ENCODE measurements around the gene MDC1. TPM values are rescaled to one million over a fixed set of nuclear protein-coding genes. Genes with fewer than 3 reads are reported as not detected.

The MDC1 gene
- total RNA-seq, 1 experiment from 2014 or later: 95.9 TPM

- 0 out of 2 replicates have a peak, but pooled peaks have one; percentile 65 for TF ChIP-seq AFF4 (CRISPR knock-in tag; IDR thresholded peaks at IDR 0.05; ENCODE audit: borderline replicate concordance)
- TF ChIP-seq ZNF416 (CRISPR knock-in tag; IDR thresholded peaks at IDR 0.05): no peak
- 0 out of 2 replicates have a peak, but pooled peaks have one; percentile 13 for TF ChIP-seq ZNF512 (CRISPR knock-in tag; IDR thresholded peaks at IDR 0.05; ENCODE audit: borderline replicate concordance)
- TF ChIP-seq, protein P1, sequence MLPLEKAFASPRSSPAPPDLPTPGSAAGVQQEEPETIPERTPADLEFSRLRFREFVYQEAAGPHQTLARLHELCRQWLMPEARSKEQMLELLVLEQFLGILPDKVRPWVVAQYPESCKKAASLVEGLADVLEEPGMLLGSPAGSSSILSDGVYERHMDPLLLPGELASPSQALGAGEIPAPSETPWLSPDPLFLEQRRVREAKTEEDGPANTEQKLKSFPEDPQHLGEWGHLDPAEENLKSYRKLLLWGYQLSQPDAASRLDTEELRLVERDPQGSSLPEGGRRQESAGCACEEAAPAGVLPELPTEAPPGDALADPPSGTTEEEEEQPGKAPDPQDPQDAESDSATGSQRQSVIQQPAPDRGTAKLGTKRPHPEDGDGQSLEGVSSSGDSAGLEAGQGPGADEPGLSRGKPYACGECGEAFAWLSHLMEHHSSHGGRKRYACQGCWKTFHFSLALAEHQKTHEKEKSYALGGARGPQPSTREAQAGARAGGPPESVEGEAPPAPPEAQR (CRISPR knock-in tag; IDR thresholded peaks at IDR 0.05): no peak
- TF ChIP-seq MYBL2 (CRISPR knock-in tag; IDR thresholded peaks at IDR 0.05): peak; percentile 81
- 0 out of 2 replicates have a peak, but pooled peaks have one; percentile 66 for TF ChIP-seq ETV6 (CRISPR knock-in tag; IDR thresholded peaks at IDR 0.05)
- TF ChIP-seq, protein P2, sequence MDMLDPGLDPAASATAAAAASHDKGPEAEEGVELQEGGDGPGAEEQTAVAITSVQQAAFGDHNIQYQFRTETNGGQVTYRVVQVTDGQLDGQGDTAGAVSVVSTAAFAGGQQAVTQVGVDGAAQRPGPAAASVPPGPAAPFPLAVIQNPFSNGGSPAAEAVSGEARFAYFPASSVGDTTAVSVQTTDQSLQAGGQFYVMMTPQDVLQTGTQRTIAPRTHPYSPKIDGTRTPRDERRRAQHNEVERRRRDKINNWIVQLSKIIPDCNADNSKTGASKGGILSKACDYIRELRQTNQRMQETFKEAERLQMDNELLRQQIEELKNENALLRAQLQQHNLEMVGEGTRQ (CRISPR knock-in tag; IDR thresholded peaks at IDR 0.05): no peak
- TF ChIP-seq GRHL2 (CRISPR knock-in tag; IDR thresholded peaks at IDR 0.05; ENCODE audit: insufficient replicate concordance, severe bottlenecking): no peak
- TF ChIP-seq MAX (CRISPR knock-in tag; IDR thresholded peaks at IDR 0.05): peak; percentile 65; the same call in 1 of the 2 replicates
- peak; percentile 22; the same call in 1 of the 2 replicates for TF ChIP-seq ZNF423 (CRISPR knock-in tag; IDR thresholded peaks at IDR 0.05)
- TF ChIP-seq, protein P3, sequence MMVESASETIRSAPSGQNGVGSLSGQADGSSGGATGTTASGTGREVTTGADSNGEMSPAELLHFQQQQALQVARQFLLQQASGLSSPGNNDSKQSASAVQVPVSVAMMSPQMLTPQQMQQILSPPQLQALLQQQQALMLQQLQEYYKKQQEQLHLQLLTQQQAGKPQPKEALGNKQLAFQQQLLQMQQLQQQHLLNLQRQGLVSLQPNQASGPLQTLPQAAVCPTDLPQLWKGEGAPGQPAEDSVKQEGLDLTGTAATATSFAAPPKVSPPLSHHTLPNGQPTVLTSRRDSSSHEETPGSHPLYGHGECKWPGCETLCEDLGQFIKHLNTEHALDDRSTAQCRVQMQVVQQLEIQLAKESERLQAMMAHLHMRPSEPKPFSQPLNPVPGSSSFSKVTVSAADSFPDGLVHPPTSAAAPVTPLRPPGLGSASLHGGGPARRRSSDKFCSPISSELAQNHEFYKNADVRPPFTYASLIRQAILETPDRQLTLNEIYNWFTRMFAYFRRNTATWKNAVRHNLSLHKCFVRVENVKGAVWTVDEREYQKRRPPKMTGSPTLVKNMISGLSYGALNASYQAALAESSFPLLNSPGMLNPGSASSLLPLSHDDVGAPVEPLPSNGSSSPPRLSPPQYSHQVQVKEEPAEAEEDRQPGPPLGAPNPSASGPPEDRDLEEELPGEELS (CRISPR knock-in tag; IDR thresholded peaks at IDR 0.05): no peak; the same call in 1 of the 2 replicates
- TF ChIP-seq ZBTB21 (CRISPR knock-in tag; IDR thresholded peaks at IDR 0.05; ENCODE audit: borderline replicate concordance): no peak
- no peak; the same call in 1 of the 2 replicates for TF ChIP-seq IRF2 (CRISPR knock-in tag; IDR thresholded peaks at IDR 0.05; ENCODE audit: borderline replicate concordance, low read depth)
- no peak for TF ChIP-seq ZNF121 (CRISPR knock-in tag; IDR thresholded peaks at IDR 0.05)
- peak; percentile 50; the same call in 1 of the 2 replicates for TF ChIP-seq SMAD3 (CRISPR knock-in tag; IDR thresholded peaks at IDR 0.05; ENCODE audit: borderline replicate concordance)
- no peak for TF ChIP-seq ESRRA (CRISPR knock-in tag; IDR thresholded peaks at IDR 0.05; ENCODE audit: borderline replicate concordance)
- no peak for TF ChIP-seq NR1H2 (CRISPR knock-in tag; IDR thresholded peaks at IDR 0.05)
- TF ChIP-seq ZNF138 (CRISPR knock-in tag; conservative IDR thresholded peaks at IDR 0.05): no peak
- peak; percentile 17; the same call in 1 of the 2 replicates for TF ChIP-seq AR (CRISPR knock-in tag; IDR thresholded peaks at IDR 0.05)
- TF ChIP-seq, protein P4, sequence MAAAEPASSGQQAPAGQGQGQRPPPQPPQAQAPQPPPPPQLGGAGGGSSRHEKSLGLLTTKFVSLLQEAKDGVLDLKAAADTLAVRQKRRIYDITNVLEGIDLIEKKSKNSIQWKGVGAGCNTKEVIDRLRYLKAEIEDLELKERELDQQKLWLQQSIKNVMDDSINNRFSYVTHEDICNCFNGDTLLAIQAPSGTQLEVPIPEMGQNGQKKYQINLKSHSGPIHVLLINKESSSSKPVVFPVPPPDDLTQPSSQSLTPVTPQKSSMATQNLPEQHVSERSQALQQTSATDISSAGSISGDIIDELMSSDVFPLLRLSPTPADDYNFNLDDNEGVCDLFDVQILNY (CRISPR knock-in tag; IDR thresholded peaks at IDR 0.05): 0 out of 2 replicates have a peak, but pooled peaks have one; percentile 59
- TF ChIP-seq TEAD4 (CRISPR knock-in tag; IDR thresholded peaks at IDR 0.05): peak; percentile 25; the same call in 1 of the 2 replicates
- TF ChIP-seq ZNF671 (CRISPR knock-in tag; IDR thresholded peaks at IDR 0.05): 0 out of 2 replicates have a peak, but pooled peaks have one; percentile 36
- no peak for TF ChIP-seq NFE2L1 (CRISPR knock-in tag; IDR thresholded peaks at IDR 0.05)
Measured at GRCh38 chr6:30742316-30743098, 25.4 kb upstream of the MDC1 start, which contains the start of gene FLOT1 (continued).
